NCI-H446 (cell line): Measurements from ENCODE around the gene OR52A1.

ENCODE experiments used
- DNase-seq, 2 experiments: peaks; one replicate each; lab custom pipeline; 2025; lab: John Stamatoyannopoulos, UW

Gene OR52A1

DNA sequence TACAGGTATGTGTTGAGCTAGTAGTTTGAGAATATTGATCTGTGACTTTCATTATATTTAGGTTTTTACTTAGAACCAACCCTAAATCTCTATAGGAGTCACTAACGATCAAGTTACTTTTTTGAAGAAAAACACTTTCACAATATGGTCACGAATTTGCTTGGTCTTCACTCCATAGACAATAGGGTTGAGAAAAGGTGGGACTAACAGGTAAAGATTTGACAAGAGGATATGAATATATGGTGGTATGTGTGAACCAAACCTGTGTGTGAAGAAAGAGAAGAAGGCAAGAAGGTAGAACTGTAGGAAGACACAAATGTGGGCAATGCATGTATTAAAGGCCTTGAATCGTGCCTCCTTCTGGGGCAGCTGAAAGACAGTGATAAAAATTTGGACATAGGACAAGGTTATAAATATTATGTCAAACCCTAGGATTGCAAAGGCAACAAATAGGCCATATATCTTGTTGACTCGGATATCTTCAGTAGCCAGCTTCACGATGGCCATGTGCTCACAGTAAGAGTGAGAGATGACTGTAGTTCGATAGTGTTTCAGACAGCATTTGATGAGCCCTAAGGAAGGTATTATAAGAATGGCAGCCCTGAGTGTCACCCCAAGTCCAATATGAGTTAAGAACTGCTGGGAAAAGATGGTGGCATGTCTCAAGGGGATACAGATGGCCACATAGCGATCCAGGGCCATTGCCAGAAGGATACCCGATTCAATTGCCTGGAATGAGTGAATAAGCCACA lies 22.8 kb downstream of the OR52A1 start:
- DNase-seq = no peak

DNA sequence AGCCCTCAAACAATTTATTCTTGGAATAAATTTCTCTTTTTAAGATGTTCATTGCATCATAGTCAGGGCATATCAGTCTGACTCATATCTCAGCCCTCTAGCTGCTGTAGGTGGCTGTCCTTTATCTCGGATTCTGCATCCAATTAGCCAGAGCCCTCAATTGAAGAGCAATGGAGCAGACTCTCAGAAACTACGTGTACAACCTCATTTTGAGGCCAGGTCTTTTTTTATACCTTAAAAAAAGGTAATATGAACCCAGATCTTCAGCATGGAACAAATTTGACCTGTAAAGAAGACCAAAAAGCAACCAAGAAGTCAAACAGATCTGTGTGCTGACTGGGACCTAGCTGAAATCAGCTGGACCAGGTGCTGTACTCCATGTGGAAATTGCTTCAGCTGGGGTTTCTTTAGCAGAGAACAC lies 25.1 kb downstream of the OR52A1 start:
- no peak for DNase-seq

DNA sequence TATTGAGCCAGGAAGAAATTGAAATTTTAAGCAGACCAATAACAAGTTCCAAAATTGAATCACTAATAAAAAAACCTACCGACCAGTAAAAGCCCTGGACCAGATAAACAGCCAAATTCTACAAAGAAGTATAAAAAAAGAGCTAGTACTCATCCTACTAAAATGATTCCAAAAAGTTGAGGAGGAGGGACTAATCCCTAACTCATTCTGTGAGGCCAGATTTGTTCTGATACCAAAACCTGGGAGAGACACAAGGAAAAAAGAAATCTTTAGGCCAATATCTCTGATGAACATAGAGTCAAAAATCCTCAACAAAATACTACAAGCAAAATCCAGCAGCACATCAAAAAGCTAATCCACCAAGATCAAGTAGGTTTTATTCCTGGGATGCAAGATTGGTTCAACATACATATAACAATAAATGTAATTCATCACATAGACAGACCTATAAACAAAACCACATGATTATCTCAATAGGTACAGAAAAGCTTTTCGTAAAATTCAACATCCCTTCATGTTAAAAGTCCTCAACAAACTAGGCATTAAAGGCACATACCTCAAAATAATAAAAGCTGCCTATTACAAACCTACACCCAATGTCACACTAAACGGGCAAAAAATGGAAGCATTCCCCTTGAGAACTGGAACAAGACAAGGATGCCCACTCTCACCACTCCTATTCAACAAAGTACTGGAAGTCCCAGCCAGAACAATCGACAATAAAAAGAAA lies 29.5 kb downstream of the OR52A1 start:
- DNase-seq = no peak

DNA sequence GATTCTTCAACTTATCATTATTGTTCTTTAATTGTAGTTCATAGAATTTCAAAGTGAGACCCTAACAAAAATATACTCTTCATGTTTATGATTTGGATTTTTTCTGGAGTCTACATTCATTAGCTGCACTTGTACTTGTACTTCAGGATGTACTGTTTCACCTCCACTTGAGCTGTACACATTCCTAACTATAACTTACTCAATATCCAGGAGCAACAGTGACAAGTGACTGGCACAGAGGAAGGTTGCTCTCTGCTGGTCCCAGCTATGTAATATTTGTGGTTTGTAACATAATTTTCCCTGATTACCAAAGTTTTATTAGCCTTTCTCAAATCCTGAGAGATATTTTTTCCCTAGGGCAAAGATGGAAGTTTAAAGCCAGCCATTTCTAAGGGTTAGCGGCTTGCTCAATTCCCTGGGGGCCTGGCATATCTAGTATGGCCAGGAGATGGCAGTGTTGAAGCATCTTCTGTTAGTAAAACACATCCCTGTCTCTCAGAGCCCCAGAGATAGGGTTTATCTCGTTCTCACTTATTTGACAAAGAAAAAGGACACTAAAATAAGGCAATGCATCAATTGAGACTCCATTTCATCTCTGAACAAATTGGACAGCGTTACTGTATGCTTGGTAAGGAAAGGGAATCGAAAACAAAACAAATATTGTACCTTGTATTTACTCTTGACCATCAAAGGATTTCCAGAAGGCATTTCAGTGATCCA lies 30.6 kb downstream of the OR52A1 start:
- peak in 1 of 2 experiments; percentile 69 for DNase-seq

DNA sequence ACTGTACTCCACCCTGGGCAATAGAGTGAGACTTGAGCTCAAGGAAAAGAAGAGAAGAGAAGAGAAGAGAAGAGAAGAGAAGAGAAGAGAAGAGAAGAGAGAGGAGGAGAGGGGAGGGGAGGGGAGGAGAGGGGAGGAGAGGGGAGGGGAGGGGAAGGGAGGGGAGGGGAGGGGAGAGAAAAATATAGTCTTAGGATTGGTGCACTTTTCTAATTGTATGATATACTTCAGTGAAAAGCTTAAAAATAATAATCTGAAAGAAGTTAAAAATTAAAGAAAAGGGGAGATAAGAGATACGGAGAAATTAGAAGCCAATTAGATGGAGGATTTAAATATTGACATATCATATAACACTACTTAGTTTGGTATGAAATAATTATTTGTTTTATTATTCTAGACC lies 35.7 kb downstream of the OR52A1 start:
- no peak for DNase-seq

DNA sequence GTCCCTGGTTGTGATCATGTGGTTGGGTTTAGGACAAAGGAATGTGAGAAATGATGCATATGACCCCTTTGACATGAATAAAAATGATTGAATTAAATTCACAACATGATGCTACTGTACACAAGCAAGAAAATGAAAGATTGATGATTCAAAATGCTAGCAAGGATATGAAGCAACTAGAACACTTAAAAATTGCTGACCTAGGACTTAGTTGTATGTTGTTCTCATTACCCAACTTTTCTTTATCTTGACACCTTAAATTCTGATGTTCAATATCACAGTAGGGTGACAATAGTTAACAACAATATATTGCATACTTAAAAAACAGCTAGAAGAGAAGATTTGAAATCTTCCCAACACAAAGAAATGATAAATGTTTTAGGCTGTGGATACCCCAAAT lies 37.0 kb downstream of the OR52A1 start:
- no peak for DNase-seq

DNA sequence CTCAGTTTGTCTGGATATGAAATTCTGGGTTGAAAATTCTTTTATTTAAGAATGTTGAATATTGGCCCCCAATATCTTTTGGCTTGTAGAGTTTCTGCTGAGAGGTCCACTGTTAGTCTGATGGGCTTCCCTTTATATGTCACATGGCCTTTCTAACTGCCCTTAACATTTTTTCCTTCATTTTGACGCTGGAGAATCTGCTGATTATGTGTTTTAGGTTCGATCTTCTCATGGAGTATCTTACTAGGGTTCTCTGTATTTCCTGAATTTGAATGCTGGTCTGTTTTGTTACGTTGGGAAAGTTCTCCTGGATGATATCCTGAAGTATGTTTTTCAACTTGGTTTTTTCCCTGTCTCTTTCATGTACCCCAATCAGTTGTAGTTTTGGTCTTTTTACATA lies 39.2 kb downstream of the OR52A1 start:
- DNase-seq = no peak

DNA sequence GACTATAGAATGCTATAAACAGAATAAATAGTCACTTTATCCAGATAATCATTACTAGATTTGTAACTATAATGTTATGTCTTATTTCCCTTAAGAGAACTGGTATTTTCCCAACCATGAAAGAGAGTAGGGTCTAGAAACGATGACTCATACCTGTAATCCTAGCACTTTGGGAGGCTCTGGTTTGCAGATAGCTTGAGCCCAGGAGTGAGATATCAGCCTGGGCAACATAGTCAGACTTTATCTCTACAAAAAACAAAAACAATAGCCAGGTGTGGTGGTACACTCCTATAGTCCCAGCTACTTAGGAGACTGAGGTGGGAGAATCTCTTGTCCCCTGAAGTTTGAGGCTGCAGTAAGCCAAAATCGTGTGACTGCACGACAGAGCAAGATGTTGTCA lies 47.3 kb downstream of the OR52A1 start:
- DNase-seq = no peak

DNA sequence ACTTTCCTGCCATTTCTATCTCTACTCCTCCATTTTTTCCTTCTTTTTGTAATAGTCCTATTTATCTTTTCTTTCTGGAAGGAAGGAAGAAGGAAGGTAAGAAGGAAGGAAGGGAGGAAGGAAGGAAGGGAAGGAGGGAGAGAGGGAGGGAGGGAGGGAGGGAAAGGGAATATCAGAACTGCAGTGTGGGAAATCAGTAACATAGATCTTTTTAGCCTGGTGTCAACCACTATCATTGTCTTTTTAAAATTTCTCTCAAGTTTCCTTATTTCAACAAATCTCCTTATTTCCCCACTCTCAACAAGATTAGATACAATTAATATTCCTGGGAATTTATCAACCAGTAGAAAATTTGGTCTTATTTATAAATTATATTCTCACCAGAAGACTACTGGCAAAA lies 51.5 kb downstream of the OR52A1 start:
- no peak for DNase-seq

DNA sequence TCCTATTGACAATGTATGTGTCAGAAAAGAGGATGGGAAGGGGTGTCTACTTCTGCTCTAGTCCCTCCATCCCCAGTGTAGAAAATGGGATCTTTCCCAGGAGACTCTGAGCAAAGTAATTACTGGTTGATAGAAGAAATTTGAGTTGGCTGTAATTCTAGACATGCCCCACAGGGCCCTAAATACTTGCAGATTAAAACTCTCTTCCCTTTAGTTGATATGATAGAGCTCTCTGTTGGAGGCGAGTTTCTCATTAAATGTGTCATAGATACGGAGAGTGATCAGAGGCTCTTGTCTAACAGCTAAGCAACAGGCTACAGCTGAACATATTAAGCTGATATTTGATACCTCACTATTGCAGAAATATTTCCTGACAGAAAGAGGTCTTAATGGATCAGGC lies 52.3 kb downstream of the OR52A1 start:
- DNase-seq = no peak

- no peak for DNase-seq
These were observed 58.5 kb downstream of the OR52A1 start for GRCh38 chr11:5096011-5096410.
